Inflammatory macrophage treated with lipopolysaccharide for 1 hour (primary cell): Measurements from ENCODE around the gene DOCK8.
"Not testable (repeated sequence)": the region's sequence is repeated elsewhere in the genome, so short reads cannot be mapped to it uniquely, and the experiment has no call there.

Experiments used
- DNase-seq, 2 donors: peaks; one replicate each; pipeline ENCODE4 v3.0.0-alpha.2; 2020 to 2022

Gene DOCK8

GRCh38 chr9:214648-215493 lies at the start of gene DOCK8:
TSS of gene DOCK8 (plus strand) at chr9:214865. CDS start at chr9:214977, 112 bp downstream.
- DNase-seq = peak; percentile 83 to 86

- not testable (repeated sequence) for DNase-seq
Observed at GRCh38 chr9:169757-170156, 44.9 kb upstream of the DOCK8 start.

GRCh38 chr9:178140-178825 lies 36.4 kb upstream of the DOCK8 start:
- DNase-seq = not testable (repeated sequence)

- DNase-seq = peak; percentile 29 to 48
Observed at GRCh38 chr9:178970-179383, 35.7 kb upstream of the DOCK8 start, which contains the start of gene ZNG1A. TSS of gene ZNG1A (minus strand) at chr9:179056. CDS start at chr9:178969, 87 bp downstream.

GRCh38 chr9:199601-200000 lies 15.1 kb upstream of the DOCK8 start:
- DNase-seq = peak in 1 of 2 donors; percentile 3

GRCh38 chr9:206481-206880 lies 8.2 kb upstream of the DOCK8 start:
- DNase-seq = peak; percentile 42 to 55

GRCh38 chr9:209143-209758 lies 5.4 kb upstream of the DOCK8 start:
- DNase-seq = peak in 1 of 2 donors; percentile 53

GRCh38 chr9:211036-211435 lies 3.6 kb upstream of the DOCK8 start:
- no peak for DNase-seq

- peak in 1 of 2 donors; percentile 47 for DNase-seq
Observed at GRCh38 chr9:211557-211956, 3.1 kb upstream of the DOCK8 start.

- peak; percentile 63 to 82 for DNase-seq
Observed at GRCh38 chr9:212297-212696, 2.4 kb upstream of the DOCK8 start.

GRCh38 chr9:213901-214300 lies 764 bp upstream of the DOCK8 start:
- not testable (repeated sequence) for DNase-seq

- no peak for DNase-seq
Observed at GRCh38 chr9:214351-214647, 366 bp upstream of the DOCK8 start.

- DNase-seq = no peak
Observed at GRCh38 chr9:215631-216155, 1.0 kb downstream of the DOCK8 start.

GRCh38 chr9:216866-217265 lies 2.2 kb downstream of the DOCK8 start:
- no peak for DNase-seq

GRCh38 chr9:217950-218349 lies 3.3 kb downstream of the DOCK8 start:
- DNase-seq = no peak

GRCh38 chr9:219036-219435 lies 4.4 kb downstream of the DOCK8 start:
- not testable (repeated sequence) for DNase-seq

- DNase-seq = peak; percentile 47 to 58
Observed at GRCh38 chr9:219670-220365, 5.2 kb downstream of the DOCK8 start.

- DNase-seq = peak; percentile 65 to 66
Observed at GRCh38 chr9:221989-222776, 7.5 kb downstream of the DOCK8 start.

GRCh38 chr9:223152-223551 lies 8.5 kb downstream of the DOCK8 start:
- peak in 1 of 2 donors; percentile 30 for DNase-seq

- peak in 1 of 2 donors; percentile 39 for DNase-seq
Observed at GRCh38 chr9:224026-224425, 9.4 kb downstream of the DOCK8 start.

GRCh38 chr9:224582-225520 lies 10.2 kb downstream of the DOCK8 start:
- peak; percentile 30 to 47 for DNase-seq
